GM13977 (cell line): ENCODE results near the gene FXYD3.
A peak's percentile ranks its signal among the peaks of the same experiment; 100 is the strongest.

Source experiments
- DNase-seq: peaks from one replicate; pipeline ENCODE4 v3.0.0; 2012; ENCODE audit warnings: low spot score
- CTCF ChIP-seq: IDR thresholded peaks from 2 replicates; pipeline ENCODE4 v1.5.1; 2012; ENCODE audit warnings: mild to moderate bottlenecking, control low read depth; ENCODE audit not compliant: insufficient read depth; ENCODE audit errors: extremely low read depth, missing control alignments
- in situ Hi-C: fragments of 300-500 bp; cut with MboI; formaldehyde crosslinking; loops from one replicate; pipeline ENCODE4 v1.12.0; 2022; ENCODE audit warnings: low sequenced_read_pairs, low pct_unique_long_range_greater_than_20kb, mixed read lengths, inconsistent platforms; ENCODE audit not compliant: unreplicated experiment

FXYD3 gene

GRCh38 chr19:35110974-35111373, 4.6 kb upstream of the FXYD3 start:
- no peak for TF ChIP-seq CTCF
- in situ Hi-C loops, result no loop called here
- DNase-seq, result no peak

- no peak for DNase-seq
- TF ChIP-seq CTCF, result no peak
- in situ Hi-C loops, result no loop called here
These were observed 2.5 kb upstream of the FXYD3 start for GRCh38 chr19:35112995-35113688.

GRCh38 chr19:35114353-35115176, 1.1 kb upstream of the FXYD3 start:
- in situ Hi-C loops, result no loop called here
- TF ChIP-seq CTCF, result peak; percentile 96
- peak; percentile 89 for DNase-seq

GRCh38 chr19:35116072-35116801, 614 bp downstream of the FXYD3 start:
- in situ Hi-C loops, result no loop called here
- no peak for DNase-seq
- no peak for TF ChIP-seq CTCF

- in situ Hi-C loops, result no loop called here
- TF ChIP-seq CTCF, result no peak
- DNase-seq, result no peak
These were observed 1.5 kb downstream of the FXYD3 start for GRCh38 chr19:35117116-35117515.

- TF ChIP-seq CTCF, result no peak
- in situ Hi-C loops, result no loop called here
- no peak for DNase-seq
These were observed 2.2 kb downstream of the FXYD3 start for GRCh38 chr19:35117799-35118198.
